PC-3 (cell line): ENCODE data around the gene MIGA1. TPM values are rescaled to one million over a fixed set of nuclear protein-coding genes. Genes with fewer than 3 reads are reported as not detected.
A peak's percentile ranks its signal among the peaks of the same experiment; 100 is the strongest.

Source experiments
- ATAC-seq: fragments of 200-7000 bp; cut with Tn5 transposase; 2 replicates; pipeline ENCODE4 v1.9.1; 2020; ENCODE audit warnings: mild to moderate bottlenecking, moderate library complexity
- Bru-seq: library from RNA; stranded (reverse); fragments of 400-500 nt; gene quantifications from one replicate; lab custom pipeline; 2021; lab: Mats Ljungman, UMichigan
- BruChase-seq, 2 experiments: library from RNA; stranded (reverse); fragments of 400-500 nt; gene quantifications; one replicate each; lab custom pipeline; 2021; lab: Mats Ljungman, UMichigan
- BruUV-seq: library from RNA; stranded (reverse); fragments of 400-500 nt; replicated peaks from 2 replicates; lab custom pipeline; 2021; lab: Mats Ljungman, UMichigan
- CTCF ChIA-PET: fragments of 300-600 bp; sonication (Branson Sonifier 250); formaldehyde crosslinking; loops from one replicate; lab custom pipeline; 2022; ENCODE audit warnings: antibody characterized with exemption; lab: Charles Lee
- POLR2A ChIA-PET: fragments of 300-600 bp; sonication (Branson Sonifier 250); formaldehyde crosslinking; loops from one replicate; lab custom pipeline; 2022; ENCODE audit warnings: antibody characterized with exemption; ENCODE audit not compliant: unreplicated experiment; lab: Charles Lee
- DNase-seq: peaks from one replicate; pipeline ENCODE4 v3.0.0-alpha.2; 2015
- H2AFZ ChIP-seq: fragments of 300-600 bp; sonication (generic); 2 replicates; pipeline ENCODE4 v1.6.0; 2016; ENCODE audit warnings: antibody characterized with exemption, low read length
- H3F3A ChIP-seq: fragments of 300-600 bp; sonication (generic); one replicate; pipeline ENCODE4 v1.6.0; 2017; ENCODE audit warnings: antibody characterized with exemption, low read length, control low read depth, mild to moderate bottlenecking; ENCODE audit not compliant: unreplicated experiment
- H3K27ac ChIP-seq: fragments of 300-600 bp; sonication (generic); 2 replicates; pipeline ENCODE4 v1.5.1; 2016; ENCODE audit warnings: mild to moderate bottlenecking, low read length
- H3K27me3 ChIP-seq: fragments of 300-600 bp; sonication (generic); 2 replicates; pipeline ENCODE4 v1.6.1; 2016; ENCODE audit warnings: low read length, mixed read lengths
- H3K36me3 ChIP-seq: fragments of 300-600 bp; sonication (generic); 2 replicates; pipeline ENCODE4 v1.6.1; 2016; ENCODE audit warnings: low read depth, mixed run types, low read length, mixed read lengths
- H3K4me1 ChIP-seq: fragments of 300-600 bp; sonication (generic); 2 replicates; pipeline ENCODE4 v1.5.1; 2016; ENCODE audit warnings: low read length; ENCODE audit not compliant: insufficient read depth
- H3K4me2 ChIP-seq: fragments of 300-600 bp; sonication (generic); 2 replicates; pipeline ENCODE4 v1.6.0; 2016; ENCODE audit warnings: low read length
- H3K4me3 ChIP-seq: fragments of 300-600 bp; sonication (generic); 2 replicates; pipeline ENCODE4 v1.5.1; 2016; ENCODE audit warnings: mild to moderate bottlenecking, low read length, mixed read lengths
- H3K79me2 ChIP-seq: fragments of 300-600 bp; sonication (generic); 2 replicates; pipeline ENCODE4 v1.6.1; 2017; ENCODE audit warnings: low read length, mixed read lengths
- H3K9ac ChIP-seq: fragments of 300-600 bp; sonication (generic); 2 replicates; pipeline ENCODE4 v1.6.0; 2016; ENCODE audit warnings: mild to moderate bottlenecking, low read length
- H3K9me2 ChIP-seq: fragments of 300-600 bp; sonication (generic); replicated peaks from 2 replicates; pipeline ENCODE4 v1.6.1; 2016; ENCODE audit warnings: mixed run types, low read length, mixed read lengths
- H3K9me3 ChIP-seq: fragments of 300-600 bp; sonication (generic); 2 replicates; pipeline ENCODE4 v1.6.1; 2016; ENCODE audit warnings: low read length, mixed read lengths
- H4K20me1 ChIP-seq: fragments of 300-600 bp; sonication (generic); 2 replicates; pipeline ENCODE4 v1.6.1; 2016; ENCODE audit warnings: low read length, mixed read lengths
- EZH2 ChIP-seq: fragments of 300-600 bp; sonication (generic); IDR thresholded peaks from one replicate; pipeline ENCODE4 v1.6.1; 2017; ENCODE audit warnings: antibody characterized with exemption, mild to moderate bottlenecking, low read length; ENCODE audit not compliant: unreplicated experiment
- EZH2phosphoT487 ChIP-seq: fragments of 300-600 bp; sonication (generic); IDR thresholded peaks from 2 replicates; pipeline ENCODE4 v1.6.1; 2018; ENCODE audit warnings: mild to moderate bottlenecking, antibody characterized with exemption, low read length, borderline replicate concordance
- intact Hi-C: fragments of 100-400 bp; cut with micrococcal nuclease; formaldehyde crosslinking; loops from 2 replicates; pipeline ENCODE4 v1.9.0; 2023
- long read RNA-seq: library from polyadenylated mRNA; unstranded; transcript quantifications from one replicate; pipeline ENCODE4 v2.0.0, GENCODE V29; 2021; ENCODE audit not compliant: unreplicated experiment
- total RNA-seq: library from RNA; depleted of rRNA; stranded (reverse); fragments of >200 nt; gene quantifications from 2 replicates; pipeline ENCODE4 v1.2.3, GENCODE V29; 2014; rRNA removed
- TF ChIP-seq, protein P1 (sequence below): fragments of 300-600 bp; sonication (generic); conservative IDR thresholded peaks from 2 replicates; pipeline ENCODE4 v1.5.1; 2017; ENCODE audit warnings: antibody characterized with exemption, low read depth, mild to moderate bottlenecking, low read length

MIGA1 gene, protein sequence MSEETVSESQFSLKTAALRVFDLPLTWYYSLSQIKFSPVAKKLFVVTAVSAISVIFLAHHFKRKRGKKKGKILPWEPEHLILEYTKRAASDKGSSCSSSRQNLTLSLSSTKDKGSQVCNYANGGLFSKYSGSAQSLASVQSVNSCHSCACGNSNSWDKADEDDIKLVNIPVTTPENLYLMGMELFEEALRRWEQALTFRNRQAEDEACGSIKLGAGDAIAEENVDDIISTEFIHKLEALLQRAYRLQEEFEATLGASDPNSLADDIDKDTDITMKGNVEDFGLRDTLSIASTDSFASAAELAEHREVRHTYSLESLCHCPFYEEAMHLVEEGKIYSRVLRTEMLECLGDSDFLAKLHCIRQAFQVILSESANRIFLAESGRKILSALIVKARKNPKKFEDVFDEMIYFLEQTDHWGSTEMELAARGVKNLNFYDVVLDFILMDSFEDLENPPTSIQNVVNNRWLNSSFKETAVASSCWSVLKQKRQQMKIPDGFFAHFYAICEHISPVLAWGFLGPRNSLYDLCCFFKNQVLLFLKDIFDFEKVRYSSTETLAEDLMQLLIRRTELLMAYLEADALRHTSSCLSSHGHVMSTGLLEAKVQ
- total RNA-seq, result 6.5 and 8.8 TPM in 2 replicates
- percentile 74 among the genes with signal in this experiment for Bru-seq, nascent RNA
- BruChase-seq, experiment 1, labeled RNA remaining after a 6-hour chase, result percentile 68 among the genes with signal in this experiment
- BruChase-seq, experiment 2, labeled RNA remaining after a 2-hour chase, result percentile 74 among the genes with signal in this experiment
- long read RNA-seq, full-length matches to known transcripts, result 16 of 35 reads
- long read RNA-seq, partial matches to known transcripts, result 2 of 35 reads
- long read RNA-seq, other reads (novel, unspliced or antisense), result 17 of 35 reads

DNA sequence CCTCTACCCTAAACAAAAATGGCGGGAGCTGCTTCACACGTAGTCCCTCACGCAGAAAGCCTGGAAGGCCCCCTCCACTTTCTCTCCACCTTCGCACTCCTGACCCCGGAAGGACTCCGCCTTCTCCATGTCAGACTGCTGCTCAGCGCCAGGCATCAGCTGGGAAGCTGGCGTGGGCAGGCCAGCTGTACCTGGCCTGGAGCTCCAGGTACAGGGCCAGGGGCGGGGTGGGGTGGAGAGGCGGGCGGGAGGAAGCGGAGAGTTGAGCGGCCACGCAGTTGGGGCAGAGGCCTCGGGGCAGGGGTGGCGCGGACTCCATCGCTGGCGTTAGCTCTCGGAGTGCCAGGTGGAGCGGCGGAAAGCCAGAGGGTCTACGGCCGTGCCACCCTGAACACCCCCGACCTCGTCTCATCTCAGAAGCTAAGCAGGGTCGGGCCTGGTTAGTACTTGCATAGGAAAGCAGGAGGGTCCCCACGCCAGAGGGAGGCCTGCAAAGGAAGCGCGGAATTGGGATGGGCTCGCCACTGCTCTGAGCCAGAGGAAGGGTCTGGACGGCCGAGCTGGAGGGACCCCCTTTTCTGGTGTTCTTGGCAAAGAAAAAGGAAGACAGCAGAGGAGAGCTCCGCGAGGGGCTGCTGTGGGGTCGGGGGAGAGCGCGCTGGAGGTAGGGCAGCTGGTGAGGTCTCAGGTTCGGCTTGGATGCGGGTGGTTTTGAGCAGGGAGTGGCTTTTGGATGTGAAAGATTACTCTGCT is at the start of gene MIGA1:
MIGA1 (plus strand) TSS at position 121 of the 753 bp plus-strand sequence. CDS start 3,604 bp downstream, outside the sequence.
- Histone ChIP-seq H3K4me2 (peak within 1 kb of the TSS; percentile 90), H3K79me2 (peaks cover 44% of the 10 kb centered on the region), H3K4me3 (peak within 1 kb of the TSS; percentile 100), H3K9me2 (no peaks in the 10 kb centered on the region), H3K4me1 (peaks cover 43% of the 10 kb centered on the region), H3K36me3 (peaks cover 10% of the 10 kb centered on the region), H3K27ac (peak within 1 kb of the TSS; percentile 37; the same call in 1 of the 2 replicates), H3K27me3 (no peaks in the 10 kb centered on the region), H4K20me1 (0 out of 2 replicates have a peak, but pooled peaks cover 8% of the 10 kb centered on the region), H3K9me3 (no peaks in the 10 kb centered on the region), H3F3A (peaks cover 4% of the 10 kb centered on the region), H2AFZ (peak within 1 kb of the TSS; percentile 90), H3K9ac (peak within 1 kb of the TSS; percentile 84)
- CTCF ChIA-PET, result interaction anchor here (0.6 kb wide), 1 partner anchor 177 kb away, joined by 8 read pairs; no protein-coding TSS in a partner anchor
- TF ChIP-seq EZH2 (no peak), EZH2phosphoT487 (no peak)
- TF ChIP-seq, protein P1, sequence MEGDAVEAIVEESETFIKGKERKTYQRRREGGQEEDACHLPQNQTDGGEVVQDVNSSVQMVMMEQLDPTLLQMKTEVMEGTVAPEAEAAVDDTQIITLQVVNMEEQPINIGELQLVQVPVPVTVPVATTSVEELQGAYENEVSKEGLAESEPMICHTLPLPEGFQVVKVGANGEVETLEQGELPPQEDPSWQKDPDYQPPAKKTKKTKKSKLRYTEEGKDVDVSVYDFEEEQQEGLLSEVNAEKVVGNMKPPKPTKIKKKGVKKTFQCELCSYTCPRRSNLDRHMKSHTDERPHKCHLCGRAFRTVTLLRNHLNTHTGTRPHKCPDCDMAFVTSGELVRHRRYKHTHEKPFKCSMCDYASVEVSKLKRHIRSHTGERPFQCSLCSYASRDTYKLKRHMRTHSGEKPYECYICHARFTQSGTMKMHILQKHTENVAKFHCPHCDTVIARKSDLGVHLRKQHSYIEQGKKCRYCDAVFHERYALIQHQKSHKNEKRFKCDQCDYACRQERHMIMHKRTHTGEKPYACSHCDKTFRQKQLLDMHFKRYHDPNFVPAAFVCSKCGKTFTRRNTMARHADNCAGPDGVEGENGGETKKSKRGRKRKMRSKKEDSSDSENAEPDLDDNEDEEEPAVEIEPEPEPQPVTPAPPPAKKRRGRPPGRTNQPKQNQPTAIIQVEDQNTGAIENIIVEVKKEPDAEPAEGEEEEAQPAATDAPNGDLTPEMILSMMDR, result no peak
- ATAC-seq (peak; percentile 89), DNase-seq (peak; percentile 92)
- intact Hi-C loops, result loop anchor here (5.0 kb wide), 1 partner anchor 198 kb away; the partner anchor contains the start of gene FUBP1
- BruUV-seq, result no TSS peak
- POLR2A ChIA-PET, result no interaction called here

DNA sequence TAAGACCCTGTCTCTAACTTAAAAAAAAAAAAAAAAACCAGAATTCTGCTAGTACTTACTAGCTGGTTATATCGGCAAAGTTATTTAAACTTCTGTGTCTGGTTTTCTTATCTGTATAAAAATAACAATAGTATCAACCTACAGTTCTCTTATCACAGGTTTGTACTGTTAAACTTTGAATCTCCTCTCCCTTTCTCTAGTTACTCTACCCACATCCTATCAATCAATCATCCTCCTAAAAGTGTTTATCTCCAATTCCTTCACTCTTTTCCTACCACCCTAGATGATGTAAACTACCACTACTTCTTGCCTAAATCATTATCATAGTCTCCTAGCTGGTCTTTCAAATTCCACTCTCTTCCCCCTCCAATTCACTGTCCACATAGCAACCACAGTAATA is 47.4 kb upstream of the MIGA1 start:
- DNase-seq (no peak), ATAC-seq (no peak)
- Histone ChIP-seq H3K9ac (no peak overlapping the region), H3K4me3 (no peak overlapping the region), H3K79me2 (no peaks in the 10 kb centered on the region), H3K27me3 (no peaks in the 10 kb centered on the region), H3K9me3 (no peaks in the 10 kb centered on the region), H2AFZ (no peak overlapping the region), H3K4me1 (no peaks in the 10 kb centered on the region), H3K27ac (no peak overlapping the region), H3K36me3 (peaks cover 15% of the 10 kb centered on the region; the same call in 1 of the 2 replicates), H4K20me1 (no peaks in the 10 kb centered on the region), H3K4me2 (no peak overlapping the region), H3K9me2 (no peaks in the 10 kb centered on the region), H3F3A (no peaks in the 10 kb centered on the region)
- intact Hi-C loops, result no loop called here
- no TSS peak for BruUV-seq
- ChIA-PET CTCF (interaction anchor here (0.6 kb wide), 1 partner anchor 15 kb away, joined by 5 read pairs; no protein-coding TSS in a partner anchor), POLR2A (interaction anchor here (0.6 kb wide), 1 partner anchor 159 kb away, joined by 3 read pairs; no protein-coding TSS in a partner anchor)
- TF ChIP-seq EZH2phosphoT487, result no peak
- TF ChIP-seq, protein P1, result no peak
- TF ChIP-seq EZH2, result no peak
